Measurements from ENCODE around the gene SNAPC4. TPM values are rescaled to one million over a fixed set of nuclear protein-coding genes. Genes with fewer than 3 reads are reported as not detected.

The SNAPC4 gene, protein sequence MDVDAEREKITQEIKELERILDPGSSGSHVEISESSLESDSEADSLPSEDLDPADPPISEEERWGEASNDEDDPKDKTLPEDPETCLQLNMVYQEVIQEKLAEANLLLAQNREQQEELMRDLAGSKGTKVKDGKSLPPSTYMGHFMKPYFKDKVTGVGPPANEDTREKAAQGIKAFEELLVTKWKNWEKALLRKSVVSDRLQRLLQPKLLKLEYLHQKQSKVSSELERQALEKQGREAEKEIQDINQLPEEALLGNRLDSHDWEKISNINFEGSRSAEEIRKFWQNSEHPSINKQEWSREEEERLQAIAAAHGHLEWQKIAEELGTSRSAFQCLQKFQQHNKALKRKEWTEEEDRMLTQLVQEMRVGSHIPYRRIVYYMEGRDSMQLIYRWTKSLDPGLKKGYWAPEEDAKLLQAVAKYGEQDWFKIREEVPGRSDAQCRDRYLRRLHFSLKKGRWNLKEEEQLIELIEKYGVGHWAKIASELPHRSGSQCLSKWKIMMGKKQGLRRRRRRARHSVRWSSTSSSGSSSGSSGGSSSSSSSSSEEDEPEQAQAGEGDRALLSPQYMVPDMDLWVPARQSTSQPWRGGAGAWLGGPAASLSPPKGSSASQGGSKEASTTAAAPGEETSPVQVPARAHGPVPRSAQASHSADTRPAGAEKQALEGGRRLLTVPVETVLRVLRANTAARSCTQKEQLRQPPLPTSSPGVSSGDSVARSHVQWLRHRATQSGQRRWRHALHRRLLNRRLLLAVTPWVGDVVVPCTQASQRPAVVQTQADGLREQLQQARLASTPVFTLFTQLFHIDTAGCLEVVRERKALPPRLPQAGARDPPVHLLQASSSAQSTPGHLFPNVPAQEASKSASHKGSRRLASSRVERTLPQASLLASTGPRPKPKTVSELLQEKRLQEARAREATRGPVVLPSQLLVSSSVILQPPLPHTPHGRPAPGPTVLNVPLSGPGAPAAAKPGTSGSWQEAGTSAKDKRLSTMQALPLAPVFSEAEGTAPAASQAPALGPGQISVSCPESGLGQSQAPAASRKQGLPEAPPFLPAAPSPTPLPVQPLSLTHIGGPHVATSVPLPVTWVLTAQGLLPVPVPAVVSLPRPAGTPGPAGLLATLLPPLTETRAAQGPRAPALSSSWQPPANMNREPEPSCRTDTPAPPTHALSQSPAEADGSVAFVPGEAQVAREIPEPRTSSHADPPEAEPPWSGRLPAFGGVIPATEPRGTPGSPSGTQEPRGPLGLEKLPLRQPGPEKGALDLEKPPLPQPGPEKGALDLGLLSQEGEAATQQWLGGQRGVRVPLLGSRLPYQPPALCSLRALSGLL (N-terminal part only)
- 13.6 TPM for polyA plus RNA-seq (ENCODE audit: insufficient read length)
- long read RNA-seq, donor 1, partial matches to known transcripts, result 15 of 15 reads
- long read RNA-seq, donor 1, other reads (novel, unspliced or antisense), result 0 of 15 reads
- long read RNA-seq, donor 2, result 0 reads
- long read RNA-seq, donor 3, partial matches to known transcripts, result 5 of 5 reads
- long read RNA-seq, donor 3, other reads (novel, unspliced or antisense), result 0 of 5 reads
- long read RNA-seq, donor 4, result 0 reads
- long read RNA-seq, donor 5, partial matches to known transcripts, result 0 of 1 reads
- long read RNA-seq, donor 5, other reads (novel, unspliced or antisense), result 0 of 1 reads
- long read RNA-seq, donor 6, result 0 reads
- long read RNA-seq, donor 7, partial matches to known transcripts, result 8 of 8 reads
- long read RNA-seq, donor 7, other reads (novel, unspliced or antisense), result 0 of 8 reads
- long read RNA-seq, donor 8, result 0 reads

GRCh38 chr9:136400038-136400834, at the start of gene SNAPC4:
Gene SNAPC4, minus strand, starts transcription at chr9:136400170. Its CDS starts 1,742 bp downstream, at chr9:136398428.
- peak; percentile 87 for DNase-seq

GRCh38 chr9:136448655-136449054, 48.7 kb upstream of the SNAPC4 start:
- no peak for DNase-seq

- no peak for DNase-seq
These were observed 47.3 kb upstream of the SNAPC4 start for GRCh38 chr9:136447173-136447778.

DNA sequence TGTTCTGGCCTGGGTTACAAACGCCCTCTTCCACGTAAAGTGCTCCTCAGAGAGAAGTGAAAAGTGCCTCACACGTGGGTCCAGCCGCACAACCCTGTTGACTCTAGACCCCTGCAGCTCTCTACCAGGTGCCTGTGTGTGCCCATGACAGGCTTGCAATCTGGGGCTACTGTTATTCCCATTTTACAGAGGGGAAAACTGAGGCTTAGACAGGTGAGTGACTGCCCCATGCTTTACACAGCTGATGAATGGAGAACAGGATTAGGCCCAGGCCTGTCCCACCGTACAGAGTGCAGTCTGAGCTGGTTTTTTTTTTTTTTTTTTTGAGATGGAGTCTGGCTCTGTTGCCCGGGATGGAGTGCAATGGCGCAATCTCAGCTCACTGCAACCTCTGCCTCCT, 45.8 kb upstream of the SNAPC4 start:
- no peak for DNase-seq

GRCh38 chr9:136444102-136444501, 44.1 kb upstream of the SNAPC4 start:
- DNase-seq, result no peak

GRCh38 chr9:136443687-136444086, 43.7 kb upstream of the SNAPC4 start:
- no peak for DNase-seq

DNA sequence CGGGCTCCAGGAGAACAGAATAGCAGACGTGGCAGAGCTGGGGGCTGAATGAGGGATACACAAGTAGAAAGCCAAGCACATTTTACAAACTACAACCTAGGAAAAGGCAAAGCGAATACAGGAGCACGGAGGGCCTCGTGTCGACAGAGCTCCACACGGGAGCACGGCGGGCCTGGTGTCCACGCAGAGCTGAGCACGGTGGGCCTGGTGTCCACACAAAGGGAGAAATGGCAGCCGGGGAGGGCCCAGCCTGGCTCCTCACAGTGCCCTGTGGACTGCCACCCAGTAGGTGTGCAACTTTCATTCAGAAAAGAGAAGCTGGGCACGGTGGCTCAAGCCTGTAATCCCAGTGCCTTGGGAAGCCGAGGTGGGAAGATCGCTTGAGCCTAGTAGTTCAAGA, 43.1 kb upstream of the SNAPC4 start:
- DNase-seq, result no peak

GRCh38 chr9:136442265-136442664, 42.3 kb upstream of the SNAPC4 start:
- DNase-seq, result no peak

DNA sequence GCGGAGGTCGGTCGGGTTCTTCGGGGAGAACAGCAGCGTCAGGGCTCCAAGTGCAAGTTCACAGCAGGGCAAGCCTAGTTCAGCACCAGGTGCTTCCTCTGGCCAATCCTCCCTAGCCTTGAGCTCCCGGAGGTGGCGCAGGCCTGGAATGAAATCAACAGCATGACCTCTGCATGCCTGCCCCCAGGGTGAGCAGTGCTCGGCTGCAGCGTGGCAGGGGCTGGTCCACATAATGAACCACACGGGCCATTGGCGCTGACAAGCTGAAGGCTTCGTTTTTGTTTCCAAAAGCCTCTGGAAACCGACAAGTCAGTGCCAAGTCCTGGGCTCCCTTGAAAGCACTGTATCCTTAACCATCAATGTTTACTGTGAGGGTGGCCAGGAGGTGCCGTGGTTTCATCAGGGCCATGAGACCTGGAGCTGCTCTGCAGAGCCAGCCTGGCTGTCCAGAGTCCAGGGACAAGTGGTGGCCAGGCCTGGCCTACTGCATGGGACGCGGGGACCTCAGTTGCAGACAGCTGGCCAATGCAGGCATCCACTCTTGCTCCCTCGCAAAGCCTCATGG, 41.8 kb upstream of the SNAPC4 start:
- DNase-seq, result no peak

DNA sequence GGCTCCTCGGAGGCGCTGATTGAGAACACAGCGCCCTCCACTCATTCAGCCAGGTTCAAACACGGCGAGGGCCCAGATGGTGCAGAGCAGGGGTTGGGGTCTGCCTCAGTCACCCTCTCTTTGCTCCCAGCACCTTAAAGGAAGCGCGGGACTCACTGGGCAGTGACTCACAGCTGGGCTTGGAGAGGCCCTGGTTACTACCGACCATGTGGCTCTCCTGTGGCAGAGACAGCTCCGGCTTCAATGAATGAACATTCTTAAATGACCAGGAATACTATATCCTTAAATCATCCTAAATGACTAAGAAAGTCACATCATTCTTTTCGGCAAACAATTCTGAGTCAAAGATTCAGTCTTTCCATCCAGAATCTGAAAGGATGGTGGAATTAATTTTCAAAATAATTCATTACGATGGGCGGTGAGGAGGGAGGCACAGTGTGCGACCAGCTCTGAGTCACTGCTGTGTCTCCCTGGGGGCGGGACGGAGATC, 41.3 kb upstream of the SNAPC4 start:
- no peak for DNase-seq

DNA sequence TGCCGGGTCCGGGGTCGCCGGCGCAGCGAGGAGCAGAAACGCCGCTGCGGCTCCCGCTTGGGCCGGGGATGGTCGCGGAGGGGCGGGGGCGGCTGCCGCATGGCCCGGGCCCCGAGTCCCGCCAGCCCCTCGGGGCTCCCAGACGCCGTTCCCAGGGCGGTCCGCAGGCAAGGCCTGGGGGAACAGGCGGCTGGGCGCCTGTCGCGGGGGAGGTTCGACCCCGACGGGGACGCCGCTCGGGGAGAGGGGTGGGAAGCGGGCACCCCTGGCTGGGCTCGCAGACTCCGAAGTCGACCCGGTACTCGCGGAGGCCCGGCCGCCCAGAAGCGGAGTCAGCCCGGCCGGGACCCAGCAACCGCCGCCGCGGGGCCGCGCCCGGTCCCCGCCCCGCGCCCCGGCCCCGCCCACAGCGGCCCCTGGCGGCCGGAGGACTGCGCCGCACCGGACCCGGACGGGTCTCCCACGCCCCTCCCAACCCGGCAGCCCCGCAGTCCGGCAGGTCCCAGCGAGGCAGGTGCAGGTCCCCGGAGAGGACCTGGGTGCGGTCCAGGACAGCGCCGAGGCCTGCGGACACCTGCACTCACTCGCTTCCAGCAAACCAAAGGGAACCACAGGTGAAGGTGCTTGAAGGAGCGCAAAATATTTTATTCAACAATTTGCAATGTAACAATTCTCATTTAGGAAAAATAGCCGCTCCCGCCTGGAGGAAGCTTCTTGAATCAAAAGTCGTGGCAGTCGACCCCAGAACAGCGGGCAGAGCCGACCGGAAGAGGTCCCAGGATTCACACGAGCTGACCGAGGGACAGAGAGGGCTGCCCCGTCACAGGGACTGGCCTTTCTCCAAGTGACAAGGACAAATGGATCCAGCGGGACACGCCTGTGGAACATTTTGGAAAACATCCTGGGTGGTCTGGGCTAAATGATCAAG, 39.8 kb upstream of the SNAPC4 start, which contains the start of gene INPP5E:
INPP5E (minus strand) TSS at position 365 of the 928 bp plus-strand sequence. CDS start 426 bp downstream, outside the sequence.
- peak; percentile 66 for DNase-seq

DNA sequence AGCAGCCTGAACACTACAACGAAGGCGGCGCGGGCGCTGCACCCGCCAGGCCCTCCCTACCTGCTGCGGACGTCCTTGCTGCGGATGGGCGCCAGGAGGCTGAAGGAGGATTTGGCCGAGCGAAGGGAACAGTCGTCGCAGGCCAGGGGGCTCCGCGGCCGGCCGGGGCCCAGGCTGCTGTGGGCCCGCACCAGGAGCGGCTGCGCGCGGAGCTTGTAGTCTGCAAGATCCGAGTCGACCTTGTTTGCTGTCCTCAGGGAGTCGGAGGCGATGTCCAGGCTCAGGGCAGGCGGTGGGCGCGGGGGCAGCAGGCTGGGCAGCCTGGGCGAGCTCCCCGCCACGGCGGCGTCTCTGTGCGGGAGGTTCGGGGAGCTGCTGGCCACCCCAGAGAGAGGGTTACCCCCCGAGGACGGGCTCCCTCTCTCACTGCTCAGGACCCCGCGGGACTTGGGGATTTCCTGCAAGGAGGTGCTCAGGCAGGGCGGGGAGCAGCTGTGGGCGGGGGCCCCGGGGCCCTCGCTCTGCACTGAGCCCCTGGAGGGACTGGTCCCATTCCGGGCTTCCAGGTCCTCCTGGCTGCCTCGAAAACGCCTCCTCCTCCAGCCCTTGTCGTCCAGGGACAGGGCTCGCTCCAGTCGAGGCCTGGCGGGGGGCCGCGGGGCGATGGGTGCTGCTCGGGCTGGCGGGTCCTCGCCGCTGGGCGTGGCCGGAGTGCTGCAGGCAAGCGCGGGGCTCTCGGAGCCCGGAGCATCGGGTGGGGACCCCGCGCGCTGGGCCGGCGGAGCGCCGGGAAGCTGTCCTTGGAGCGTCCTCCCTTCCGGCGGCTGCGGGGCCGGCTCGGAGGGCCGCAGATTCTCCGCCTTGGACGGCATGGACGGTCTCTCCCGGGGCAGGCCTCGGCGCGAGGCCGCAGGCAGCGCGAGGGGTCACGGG, 38.8 kb upstream of the SNAPC4 start:
- DNase-seq, result no peak

DNA sequence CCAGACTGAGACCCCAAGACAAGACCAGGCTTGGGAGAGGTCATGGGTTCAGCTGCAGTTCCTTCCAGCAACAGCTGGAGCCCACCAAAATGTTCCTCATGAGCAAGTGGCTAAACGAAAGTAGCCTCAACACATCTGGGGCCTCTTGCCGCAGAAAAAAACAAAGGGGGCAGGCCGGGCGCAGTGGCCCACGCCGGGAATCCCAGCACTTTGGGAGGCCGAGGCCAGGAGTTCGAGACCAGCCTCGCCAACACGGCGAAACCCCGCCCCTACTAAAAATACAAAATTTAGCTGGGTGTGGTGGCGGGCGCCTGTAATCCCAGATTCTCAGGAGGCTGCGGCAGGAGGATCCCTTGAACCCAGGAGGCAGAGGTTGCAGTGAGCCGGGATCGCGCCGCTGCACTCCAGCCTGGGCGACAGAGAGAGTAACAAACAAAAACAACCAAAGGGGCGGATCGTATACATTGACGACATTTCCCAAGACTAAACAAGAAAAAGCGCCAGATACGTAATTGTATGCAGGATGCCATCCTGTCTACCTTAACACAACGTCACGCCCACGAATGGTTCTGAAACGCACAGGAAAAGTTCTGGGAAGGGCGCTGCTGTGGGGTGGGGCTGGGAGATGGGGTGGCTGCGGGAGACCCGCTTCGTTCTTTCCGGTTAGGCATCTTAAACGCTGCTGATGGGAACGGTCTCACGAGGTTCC, 38.0 kb upstream of the SNAPC4 start:
- no peak for DNase-seq

- no peak for DNase-seq
These were observed 37.5 kb upstream of the SNAPC4 start for GRCh38 chr9:136437430-136437829.

- DNase-seq, result no peak
These were observed 36.2 kb upstream of the SNAPC4 start for GRCh38 chr9:136436055-136436634.

Measured in left kidney (tissue), 8 donors.